WTC11 (cell line): ENCODE measurements around the gene CARS2. TPM values are rescaled to one million over a fixed set of nuclear protein-coding genes. Genes with fewer than 3 reads are reported as not detected.
A peak's percentile ranks its signal among the peaks of the same experiment; 100 is the strongest.

Experiments used
- ATAC-seq: fragments of 200-7000 bp; cut with Tn5 transposase; 2 replicates; pipeline ENCODE4 v1.10.0; 2021; ENCODE audit warnings: mild to moderate bottlenecking, moderate library complexity
- CTCF ChIA-PET: fragments of 300-600 bp; sonication (Branson Sonifier 250); formaldehyde crosslinking; loops from one replicate; lab custom pipeline; 2021; ENCODE audit warnings: antibody characterized with exemption; lab: Charles Lee
- POLR2A ChIA-PET: fragments of 350-600 bp; sonication (Branson Sonifier 250); formaldehyde crosslinking; loops from one replicate; lab custom pipeline; 2021; ENCODE audit warnings: antibody characterized with exemption; lab: Charles Lee
- DNase-seq: peaks from one replicate; pipeline ENCODE4 v3.0.0; 2021; ENCODE audit warnings: low spot score
- H3K27ac Mint-ChIP-seq: 2 replicates; pipeline ENCODE4 v1.8.0; 2021; ENCODE audit warnings: mixed read lengths
- H3K27me3 Mint-ChIP-seq: 2 replicates; pipeline ENCODE4 v1.8.0; 2021; ENCODE audit warnings: low read depth, mild to moderate bottlenecking, moderate library complexity, mixed read lengths
- H3K36me3 Mint-ChIP-seq: 2 replicates; pipeline ENCODE4 v1.8.0; 2021; ENCODE audit warnings: mixed read lengths
- H3K4me1 Mint-ChIP-seq: 2 replicates; pipeline ENCODE4 v1.8.0; 2022; ENCODE audit warnings: mixed read lengths
- H3K4me3 Mint-ChIP-seq: 2 replicates; pipeline ENCODE4 v1.8.0; 2021; ENCODE audit warnings: mild to moderate bottlenecking, moderate library complexity, mixed read lengths
- H3K9me3 Mint-ChIP-seq: 2 replicates; pipeline ENCODE4 v1.8.0; 2021; ENCODE audit warnings: mixed read lengths
- ATF1 ChIP-seq: sonication (generic); formaldehyde crosslinking; IDR thresholded peaks from 2 replicates; pipeline ENCODE4 v1.8.1; 2023; ENCODE audit warnings: mild to moderate bottlenecking, moderate library complexity, missing genetic modification reagents
- CBFB ChIP-seq: sonication (generic); formaldehyde crosslinking; IDR thresholded peaks from 2 replicates; pipeline ENCODE4 v1.8.1; 2022; ENCODE audit warnings: mild to moderate bottlenecking, low read depth, missing genetic modification reagents
- ERG ChIP-seq: fragments of 250-450 bp; sonication (Bioruptor Pico); IDR thresholded peaks from 2 replicates; pipeline ENCODE4 v1.8.0; 2021; ENCODE audit warnings: mild to moderate bottlenecking
- ETV6 ChIP-seq: sonication (generic); formaldehyde crosslinking; IDR thresholded peaks from 2 replicates; pipeline ENCODE4 v1.8.1; 2022; ENCODE audit warnings: mild to moderate bottlenecking, missing genetic modification reagents
- FOXJ3 ChIP-seq: sonication (generic); formaldehyde crosslinking; IDR thresholded peaks from 2 replicates; pipeline ENCODE4 v1.9.0; 2021; ENCODE audit warnings: missing genetic modification reagents, mild to moderate bottlenecking, borderline replicate concordance
- MYBL2 ChIP-seq: sonication (generic); formaldehyde crosslinking; IDR thresholded peaks from 2 replicates; pipeline ENCODE4 v1.8.1; 2023; ENCODE audit warnings: mild to moderate bottlenecking, moderate library complexity, missing genetic modification reagents
- SMAD3 ChIP-seq: sonication (generic); formaldehyde crosslinking; IDR thresholded peaks from 2 replicates; pipeline ENCODE4 v1.8.0; 2022; ENCODE audit warnings: missing genetic modification reagents, mild to moderate bottlenecking, borderline replicate concordance
- SMAD4 ChIP-seq: sonication (generic); formaldehyde crosslinking; IDR thresholded peaks from 2 replicates; pipeline ENCODE4 v1.8.0; 2022; ENCODE audit warnings: mild to moderate bottlenecking, missing genetic modification reagents
- SOX15 ChIP-seq: fragments of 250-450 bp; sonication (Bioruptor Pico); IDR thresholded peaks from 2 replicates; pipeline ENCODE4 v1.9.0; 2021; ENCODE audit warnings: mild to moderate bottlenecking
- TP53 ChIP-seq: sonication (generic); formaldehyde crosslinking; IDR thresholded peaks from 2 replicates; pipeline ENCODE4 v1.8.1; 2023; ENCODE audit warnings: mild to moderate bottlenecking, missing genetic modification reagents
- ZBTB21 ChIP-seq: sonication (generic); formaldehyde crosslinking; IDR thresholded peaks from 2 replicates; pipeline ENCODE4 v1.8.1; 2023; ENCODE audit warnings: mild to moderate bottlenecking, missing genetic modification reagents, borderline replicate concordance
- ZMAT4 ChIP-seq: fragments of 250-450 bp; sonication (Bioruptor Pico); IDR thresholded peaks from 2 replicates; pipeline ENCODE4 v1.9.0; 2021; ENCODE audit warnings: mild to moderate bottlenecking
- ZNF532 ChIP-seq: fragments of 250-450 bp; sonication (Bioruptor Pico); IDR thresholded peaks from 2 replicates; pipeline ENCODE4 v1.9.0; 2021; ENCODE audit warnings: mild to moderate bottlenecking, borderline replicate concordance
- ZNF671 ChIP-seq: fragments of 250-450 bp; sonication (Bioruptor Pico); IDR thresholded peaks from 2 replicates; pipeline ENCODE4 v1.8.0; 2021; ENCODE audit warnings: mild to moderate bottlenecking
- total RNA-seq: library from RNA; stranded (reverse); gene quantifications from 3 replicates; pipeline ENCODE4 v1.2.3, GENCODE V29; 2021
- TF ChIP-seq, protein P1 (sequence below): sonication (generic); formaldehyde crosslinking; IDR thresholded peaks from 2 replicates; pipeline ENCODE4 v1.8.1; 2022; ENCODE audit warnings: mild to moderate bottlenecking, moderate library complexity, missing genetic modification reagents
- TF ChIP-seq, protein P2 (sequence below): sonication (generic); formaldehyde crosslinking; IDR thresholded peaks from 2 replicates; pipeline ENCODE4 v1.8.0; 2022; ENCODE audit warnings: mild to moderate bottlenecking, missing genetic modification reagents
- TF ChIP-seq, protein P3 (sequence below): sonication (generic); formaldehyde crosslinking; IDR thresholded peaks from 2 replicates; pipeline ENCODE4 v1.8.0; 2023; ENCODE audit warnings: mild to moderate bottlenecking, missing genetic modification reagents
- TF ChIP-seq, protein P4 (sequence below): sonication (generic); formaldehyde crosslinking; IDR thresholded peaks from 2 replicates; pipeline ENCODE4 v1.8.0; 2022; ENCODE audit warnings: mild to moderate bottlenecking, missing genetic modification reagents

The CARS2 gene
- total RNA-seq, 1 experiment from 2014 or later: 39.9 TPM

DNA sequence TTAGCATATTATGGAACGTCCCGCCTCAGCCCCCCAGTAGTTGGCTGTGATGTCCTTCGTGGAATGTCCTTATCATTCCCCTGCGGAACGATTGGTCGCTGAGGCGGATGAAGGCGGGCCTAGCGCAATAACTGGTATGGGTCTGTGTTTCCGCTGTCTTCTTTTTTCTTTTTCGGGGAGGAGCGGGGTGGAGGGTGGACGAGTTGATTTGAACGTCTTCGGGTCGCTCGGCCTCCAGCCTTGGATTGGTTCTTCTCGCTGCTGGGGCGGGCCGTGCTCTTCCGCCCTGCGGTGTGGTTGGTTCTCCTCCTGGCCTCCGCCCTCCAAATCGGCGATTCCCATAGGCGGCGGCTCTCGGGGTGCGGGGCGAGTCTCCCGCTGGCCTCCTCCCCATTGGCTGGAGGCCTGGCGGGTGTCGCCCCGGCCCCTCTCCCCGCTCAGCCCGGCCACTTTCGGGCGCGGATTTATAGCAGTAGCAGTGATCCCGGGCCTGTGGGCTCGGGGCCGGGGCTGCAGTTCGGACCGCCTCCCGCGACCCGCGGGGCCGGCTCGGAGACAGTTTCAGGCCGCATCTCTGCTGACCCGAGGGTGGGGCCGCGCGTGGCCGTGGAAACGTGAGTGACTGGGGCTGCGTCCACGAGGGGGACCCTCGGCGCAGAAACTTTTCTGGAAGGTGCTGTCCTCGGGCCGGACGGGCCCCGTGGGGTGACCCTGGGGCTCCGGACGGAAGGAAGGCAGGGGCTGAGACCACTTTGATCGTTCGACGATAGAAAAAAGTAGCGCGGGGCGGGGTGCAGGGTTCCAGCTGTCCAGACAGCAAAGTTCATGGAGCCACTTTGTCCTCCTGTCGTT, 9.7 kb upstream of the CARS2 start (continued):
- TF ChIP-seq ZNF532 (no peak), SMAD4 (CRISPR knock-in tag) (0 out of 2 replicates have a peak, but pooled peaks have one; percentile 30), ERG (CRISPR knock-in tag) (no peak), MYBL2 (CRISPR knock-in tag) (0 out of 2 replicates have a peak, but pooled peaks have one; percentile 64), SMAD3 (no peak), ATF1 (CRISPR knock-in tag) (no peak), CBFB (no peak)
- TF ChIP-seq, all 79 proteins: peak for 16

DNA sequence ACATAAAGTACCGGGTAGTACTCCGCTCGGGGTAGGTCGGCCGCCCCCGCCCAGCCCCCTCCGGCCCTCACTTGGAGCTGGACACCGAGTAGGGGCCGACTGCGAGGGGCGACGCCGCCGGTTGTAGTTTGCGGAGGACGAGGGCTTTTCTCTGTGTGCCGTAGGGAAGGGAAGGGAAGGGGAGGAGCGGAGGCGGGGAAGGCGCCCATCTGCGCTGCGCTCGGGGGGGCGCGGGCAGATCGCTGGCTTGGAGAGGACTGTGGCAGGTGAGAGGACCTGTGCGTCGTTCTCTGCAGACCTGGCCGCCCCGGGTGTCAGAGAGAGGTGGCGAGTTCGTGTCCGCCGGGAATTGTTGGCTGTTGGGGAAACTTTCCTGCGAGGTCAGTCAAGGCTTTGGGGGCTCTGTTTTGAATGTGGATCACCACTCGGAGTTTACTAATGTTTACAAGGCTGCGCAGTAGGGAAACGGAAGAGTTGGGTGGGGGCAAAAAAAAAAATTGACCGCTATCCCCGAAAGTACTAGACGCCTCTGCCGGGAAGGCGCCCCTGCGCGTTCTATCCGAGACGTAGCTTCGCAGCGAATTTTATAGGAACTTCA, 9.0 kb upstream of the CARS2 start:
- ChIA-PET POLR2A (interaction anchor here (0.6 to 1.6 kb wide), 10 partner anchors 8 to 449 kb away, joined by 3 to 16 read pairs (median 4); partner anchors contain the start of genes ANKRD10 and CARS2), CTCF (interaction anchor here (1.0 kb wide), 1 partner anchor 32 kb away, joined by 3 read pairs; no protein-coding TSS in a partner anchor)
- H3K36me3 Mint-ChIP-seq: peaks cover 12% of the 10 kb centered on the region
- H3K27ac Mint-ChIP-seq: peak overlapping the region; percentile 99
- H3K9me3 Mint-ChIP-seq: no peaks in the 10 kb centered on the region
- peak overlapping the region; percentile 96 for H3K4me3 Mint-ChIP-seq
- peak; percentile 49 for DNase-seq
- no peak for ATAC-seq
- H3K27me3 Mint-ChIP-seq: no peaks in the 10 kb centered on the region
- H3K4me1 Mint-ChIP-seq: peaks cover 23% of the 10 kb centered on the region
- TF ChIP-seq ERG (CRISPR knock-in tag) (0 out of 2 replicates have a peak, but pooled peaks have one; percentile 62), SOX15 (CRISPR knock-in tag) (0 out of 2 replicates have a peak, but pooled peaks have one; percentile 10), ZBTB21 (peak; percentile 66; the same call in 1 of the 2 replicates), TP53 (CRISPR knock-in tag) (no peak), ETV6 (CRISPR knock-in tag) (peak; percentile 81), MYBL2 (CRISPR knock-in tag) (peak; percentile 26; the same call in 1 of the 2 replicates), FOXJ3 (no peak), ZMAT4 (peak; percentile 97), ZNF671 (CRISPR knock-in tag) (no peak)
- TF ChIP-seq, protein P1, sequence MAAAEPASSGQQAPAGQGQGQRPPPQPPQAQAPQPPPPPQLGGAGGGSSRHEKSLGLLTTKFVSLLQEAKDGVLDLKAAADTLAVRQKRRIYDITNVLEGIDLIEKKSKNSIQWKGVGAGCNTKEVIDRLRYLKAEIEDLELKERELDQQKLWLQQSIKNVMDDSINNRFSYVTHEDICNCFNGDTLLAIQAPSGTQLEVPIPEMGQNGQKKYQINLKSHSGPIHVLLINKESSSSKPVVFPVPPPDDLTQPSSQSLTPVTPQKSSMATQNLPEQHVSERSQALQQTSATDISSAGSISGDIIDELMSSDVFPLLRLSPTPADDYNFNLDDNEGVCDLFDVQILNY: no peak
- TF ChIP-seq, protein P2, sequence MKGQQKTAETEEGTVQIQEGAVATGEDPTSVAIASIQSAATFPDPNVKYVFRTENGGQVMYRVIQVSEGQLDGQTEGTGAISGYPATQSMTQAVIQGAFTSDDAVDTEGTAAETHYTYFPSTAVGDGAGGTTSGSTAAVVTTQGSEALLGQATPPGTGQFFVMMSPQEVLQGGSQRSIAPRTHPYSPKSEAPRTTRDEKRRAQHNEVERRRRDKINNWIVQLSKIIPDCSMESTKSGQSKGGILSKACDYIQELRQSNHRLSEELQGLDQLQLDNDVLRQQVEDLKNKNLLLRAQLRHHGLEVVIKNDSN: peak; percentile 44
- TF ChIP-seq, protein P3, sequence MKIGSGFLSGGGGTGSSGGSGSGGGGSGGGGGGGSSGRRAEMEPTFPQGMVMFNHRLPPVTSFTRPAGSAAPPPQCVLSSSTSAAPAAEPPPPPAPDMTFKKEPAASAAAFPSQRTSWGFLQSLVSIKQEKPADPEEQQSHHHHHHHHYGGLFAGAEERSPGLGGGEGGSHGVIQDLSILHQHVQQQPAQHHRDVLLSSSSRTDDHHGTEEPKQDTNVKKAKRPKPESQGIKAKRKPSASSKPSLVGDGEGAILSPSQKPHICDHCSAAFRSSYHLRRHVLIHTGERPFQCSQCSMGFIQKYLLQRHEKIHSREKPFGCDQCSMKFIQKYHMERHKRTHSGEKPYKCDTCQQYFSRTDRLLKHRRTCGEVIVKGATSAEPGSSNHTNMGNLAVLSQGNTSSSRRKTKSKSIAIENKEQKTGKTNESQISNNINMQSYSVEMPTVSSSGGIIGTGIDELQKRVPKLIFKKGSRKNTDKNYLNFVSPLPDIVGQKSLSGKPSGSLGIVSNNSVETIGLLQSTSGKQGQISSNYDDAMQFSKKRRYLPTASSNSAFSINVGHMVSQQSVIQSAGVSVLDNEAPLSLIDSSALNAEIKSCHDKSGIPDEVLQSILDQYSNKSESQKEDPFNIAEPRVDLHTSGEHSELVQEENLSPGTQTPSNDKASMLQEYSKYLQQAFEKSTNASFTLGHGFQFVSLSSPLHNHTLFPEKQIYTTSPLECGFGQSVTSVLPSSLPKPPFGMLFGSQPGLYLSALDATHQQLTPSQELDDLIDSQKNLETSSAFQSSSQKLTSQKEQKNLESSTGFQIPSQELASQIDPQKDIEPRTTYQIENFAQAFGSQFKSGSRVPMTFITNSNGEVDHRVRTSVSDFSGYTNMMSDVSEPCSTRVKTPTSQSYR (CRISPR knock-in tag): no peak
- TF ChIP-seq, protein P4, sequence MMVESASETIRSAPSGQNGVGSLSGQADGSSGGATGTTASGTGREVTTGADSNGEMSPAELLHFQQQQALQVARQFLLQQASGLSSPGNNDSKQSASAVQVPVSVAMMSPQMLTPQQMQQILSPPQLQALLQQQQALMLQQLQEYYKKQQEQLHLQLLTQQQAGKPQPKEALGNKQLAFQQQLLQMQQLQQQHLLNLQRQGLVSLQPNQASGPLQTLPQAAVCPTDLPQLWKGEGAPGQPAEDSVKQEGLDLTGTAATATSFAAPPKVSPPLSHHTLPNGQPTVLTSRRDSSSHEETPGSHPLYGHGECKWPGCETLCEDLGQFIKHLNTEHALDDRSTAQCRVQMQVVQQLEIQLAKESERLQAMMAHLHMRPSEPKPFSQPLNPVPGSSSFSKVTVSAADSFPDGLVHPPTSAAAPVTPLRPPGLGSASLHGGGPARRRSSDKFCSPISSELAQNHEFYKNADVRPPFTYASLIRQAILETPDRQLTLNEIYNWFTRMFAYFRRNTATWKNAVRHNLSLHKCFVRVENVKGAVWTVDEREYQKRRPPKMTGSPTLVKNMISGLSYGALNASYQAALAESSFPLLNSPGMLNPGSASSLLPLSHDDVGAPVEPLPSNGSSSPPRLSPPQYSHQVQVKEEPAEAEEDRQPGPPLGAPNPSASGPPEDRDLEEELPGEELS: 0 out of 2 replicates have a peak, but pooled peaks have one; percentile 51
